SK-N-SH (cell line): ENCODE measurements around the gene TTC23L. TPM values are rescaled to one million over a fixed set of nuclear protein-coding genes. Genes with fewer than 3 reads are reported as not detected.

Source experiments
- CTCF ChIA-PET: fragments of 300-600, 350-600 bp; formaldehyde crosslinking; extraction: SDS; loops from one replicate; lab custom pipeline; 2021; lab: Yijun Ruan, JAX
- POLR2A ChIA-PET: fragments of 350-600 bp; sonication (Branson Sonifier 250); formaldehyde crosslinking; extraction: SDS; loops from one replicate; lab custom pipeline; 2020; ENCODE audit warnings: antibody characterized with exemption, inconsistent platforms; lab: Yijun Ruan, JAX
- DNase-seq: peaks from one replicate; pipeline ENCODE4 v3.0.0; 2012
- H2AFZ ChIP-seq: fragments of 200-600 bp; sonication (generic); 2 replicates; pipeline ENCODE4 v1.8.1; 2016; ENCODE audit warnings: antibody characterized with exemption, mild to moderate bottlenecking, low read depth
- H3F3A ChIP-seq: fragments of 200-600 bp; sonication (generic); replicated peaks from 2 replicates; pipeline ENCODE3; 2016; ENCODE audit warnings: antibody characterized with exemption, mild to moderate bottlenecking; ENCODE audit not compliant: insufficient read depth
- H3K27ac ChIP-seq, 2 experiments: fragments of 200-500 bp in 1 of 2; fragments of 200-600 bp in 1 of 2; sonication (Bioruptor generic) in 1 of 2; sonication (generic), shearing (Covaris generic) in 1 of 2; 2 replicates each; pipeline versions ENCODE4 v1.5.1 to v1.6.1; 2014 to 2016; ENCODE audit warnings: low read depth in 2 of 2, inconsistent platforms in 1 of 2, low read length in 1 of 2, mild to moderate bottlenecking in 1 of 2, mixed read lengths in 1 of 2
- H3K27me3 ChIP-seq: fragments of 200-600 bp; sonication (generic), shearing (Covaris generic); 2 replicates; pipeline ENCODE4 v1.6.1; 2016; ENCODE audit warnings: mixed run types; ENCODE audit not compliant: insufficient read depth
- H3K36me3 ChIP-seq, 2 experiments: fragments of 200-500 bp in 1 of 2; fragments of 200-600 bp in 1 of 2; sonication (Bioruptor generic) in 1 of 2; sonication (generic) in 1 of 2; replicated peaks in 1 of 2; 2 replicates each; pipeline versions ENCODE3 to v1.5.1; 2014 to 2016; ENCODE audit warnings: low read length in 1 of 2, mild to moderate bottlenecking in 1 of 2; ENCODE audit not compliant: insufficient read depth in 2 of 2, control insufficient read depth in 1 of 2
- H3K4me1 ChIP-seq, 2 experiments: fragments of 200-500 bp in 1 of 2; fragments of 200-600 bp in 1 of 2; sonication (Bioruptor generic) in 1 of 2; sonication (generic), shearing (Covaris generic) in 1 of 2; 2 replicates each; pipeline versions ENCODE4 v1.5.1 to v1.6.1; 2014 to 2016; ENCODE audit warnings: low read depth in 1 of 2, low read length in 1 of 2, mixed run types in 1 of 2; ENCODE audit not compliant: insufficient read depth in 2 of 2, control insufficient read depth in 1 of 2
- H3K4me2 ChIP-seq: fragments of 200-600 bp; sonication (generic), shearing (Covaris generic); 2 replicates; pipeline ENCODE4 v1.6.1; 2017; ENCODE audit warnings: mixed run types
- H3K4me3 ChIP-seq, 2 experiments: fragments of 200-500 bp in 1 of 2; fragments of 200-600 bp in 1 of 2; sonication (Bioruptor generic) in 1 of 2; sonication (generic), shearing (Covaris generic) in 1 of 2; 2 replicates each; pipeline versions ENCODE4 v1.5.1 to v1.8.1; 2014 to 2016; ENCODE audit warnings: low read depth in 2 of 2, inconsistent platforms in 1 of 2, low read length in 1 of 2, mild to moderate bottlenecking in 1 of 2, mixed read lengths in 1 of 2, moderate library complexity in 1 of 2
- H3K79me2 ChIP-seq: fragments of 200-600 bp; sonication (generic); 2 replicates; pipeline ENCODE4 v1.8.1; 2017; ENCODE audit warnings: mild to moderate bottlenecking; ENCODE audit not compliant: insufficient read depth
- H3K9ac ChIP-seq: fragments of 200-600 bp; sonication (generic); 2 replicates; pipeline ENCODE4 v1.6.1; 2017; ENCODE audit warnings: mixed run types
- H3K9me2 ChIP-seq: fragments of 200-600 bp; sonication (generic); 2 replicates; pipeline ENCODE4 v1.6.1; 2017; ENCODE audit warnings: mixed run types
- H3K9me3 ChIP-seq: fragments of 200-600 bp; sonication (generic); 2 replicates; pipeline ENCODE4 v1.6.1; 2017; ENCODE audit warnings: mixed run types, mild to moderate bottlenecking, moderate library complexity
- H4K20me1 ChIP-seq: fragments of 200-600 bp; sonication (generic); 2 replicates; pipeline ENCODE4 v1.6.1; 2017; ENCODE audit warnings: mild to moderate bottlenecking, mixed run types; ENCODE audit not compliant: insufficient read depth
- CHD2 ChIP-seq: fragments of 150-350 bp; IDR thresholded peaks from 2 replicates; pipeline ENCODE4 v1.6.1; 2018; ENCODE audit warnings: low read length; ENCODE audit not compliant: partially characterized antibody
- FOXJ3 ChIP-seq: sonication (generic); formaldehyde crosslinking; IDR thresholded peaks from 2 replicates; pipeline ENCODE4 v1.5.1; 2020; ENCODE audit warnings: mild to moderate bottlenecking, missing genetic modification reagents
- GABPA ChIP-seq: IDR thresholded peaks from 2 replicates; pipeline ENCODE4 v1.4.0; 2012; ENCODE audit warnings: low read depth, mild to moderate bottlenecking
- JUND ChIP-seq: IDR thresholded peaks from 2 replicates; pipeline ENCODE4 v1.4.0; 2012
- MEF2A ChIP-seq: IDR thresholded peaks from 2 replicates; pipeline ENCODE4 v1.4.0; 2012; ENCODE audit warnings: low read depth, borderline replicate concordance
- MXI1 ChIP-seq: IDR thresholded peaks from 2 replicates; pipeline ENCODE4 v1.6.1; 2012; ENCODE audit warnings: mild to moderate bottlenecking, low read depth, low read length, improper control_type of control experiment
- POLR2AphosphoS5 ChIP-seq: IDR thresholded peaks from 2 replicates; pipeline ENCODE4 v1.6.1; 2012; ENCODE audit warnings: low read depth, low read length
- RAD21 ChIP-seq: IDR thresholded peaks from 2 replicates; pipeline ENCODE4 v1.6.1; 2012; ENCODE audit warnings: mild to moderate bottlenecking, low read length
- RCOR1 ChIP-seq: fragments of 150-350 bp; IDR thresholded peaks from 2 replicates; pipeline ENCODE4 v1.6.1; 2017; ENCODE audit warnings: antibody characterized with exemption, low read length
- REST ChIP-seq: IDR thresholded peaks from 2 replicates; pipeline ENCODE4 v1.6.1; 2012; ENCODE audit warnings: mild to moderate bottlenecking, low read depth, low read length, moderate library complexity
- RFX5 ChIP-seq: IDR thresholded peaks from 2 replicates; pipeline ENCODE4 v1.6.1; 2012; ENCODE audit warnings: mild to moderate bottlenecking, improper control_type of control experiment, low read length
- RXRA ChIP-seq: IDR thresholded peaks from 2 replicates; pipeline ENCODE4 v1.4.0; 2012; ENCODE audit warnings: low read depth, mild to moderate bottlenecking, borderline replicate concordance
- SIN3A ChIP-seq: IDR thresholded peaks from 2 replicates; pipeline ENCODE4 v1.6.1; 2012; ENCODE audit warnings: low read depth, mild to moderate bottlenecking, low read length, moderate library complexity, borderline replicate concordance
- SMC3 ChIP-seq: IDR thresholded peaks from 2 replicates; pipeline ENCODE4 v1.6.1; 2012; ENCODE audit warnings: low read depth, low read length, improper control_type of control experiment
- TEAD4 ChIP-seq: IDR thresholded peaks from 2 replicates; pipeline ENCODE4 v1.4.0; 2012; ENCODE audit warnings: mild to moderate bottlenecking, borderline replicate concordance; ENCODE audit not compliant: insufficient read depth
- USF2 ChIP-seq: fragments of 150-350 bp; IDR thresholded peaks from 2 replicates; pipeline ENCODE4 v1.6.1; 2017; ENCODE audit warnings: antibody characterized with exemption, low read length, low read depth, borderline replicate concordance
- WGBS: methylation state at CpG from one replicate; pipeline ENCODE4 v1.1.6; 2017; ENCODE audit warnings: low lambda C conversion rate; 5-methylcytosine and 5-hydroxymethylcytosine counted together
- polyA plus RNA-seq, 3 experiments: library from polyadenylated mRNA; depleted of rRNA; stranded (reverse); fragments of >200 nt; gene quantifications; 2 replicates each; pipeline ENCODE4 v1.2.3, GENCODE V29; 2012
- TF ChIP-seq, protein P1 (sequence below): fragments of 200-600 bp; sonication (generic); IDR thresholded peaks from 2 replicates; pipeline ENCODE4 v1.6.1; 2017; ENCODE audit warnings: antibody characterized with exemption, mild to moderate bottlenecking, moderate library complexity
- TF ChIP-seq, protein P2 (sequence below): IDR thresholded peaks from 2 replicates; pipeline ENCODE4 v1.4.0; 2012; ENCODE audit warnings: low read depth, borderline replicate concordance

TTC23L gene
- polyA plus RNA-seq, 1 of the 3 experiments (the other 2 are of a cell fraction): 0.49 TPM

DNA sequence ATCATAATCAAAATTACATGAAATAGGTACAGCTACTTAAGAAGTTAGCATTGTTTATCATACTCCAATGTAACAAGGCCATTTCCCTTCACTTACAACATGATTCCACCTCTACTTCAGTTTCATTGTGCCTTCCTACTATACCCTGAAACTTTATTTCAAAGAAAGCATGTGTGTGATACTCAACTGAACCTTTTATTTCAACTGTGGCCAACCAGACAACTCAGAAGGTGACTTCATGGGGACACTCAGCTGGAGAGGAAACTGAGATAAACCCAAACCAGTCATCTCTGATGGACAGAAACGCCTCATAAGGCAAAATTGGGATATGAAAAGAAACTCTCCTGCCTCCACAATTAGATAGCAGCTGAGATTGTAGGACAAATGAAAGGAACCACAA is 5.9 kb upstream of the TTC23L start:
- peaks cover 30% of the 10 kb centered on the region for H3F3A ChIP-seq
- DNase-seq: no peak
- 94% methylated on average over 1 of the region's 1 CpG for WGBS
- H4K20me1 ChIP-seq: no peaks in the 10 kb centered on the region
- H3K79me2 ChIP-seq: no peaks in the 10 kb centered on the region
- H3K27me3 ChIP-seq: no peaks in the 10 kb centered on the region
- TF ChIP-seq JUND (no peak), SIN3A (no peak), MEF2A (no peak), RCOR1 (no peak), FOXJ3 (CRISPR knock-in tag) (no peak), CHD2 (no peak), GABPA (no peak), USF2 (no peak), SMC3 (no peak), REST (no peak), TEAD4 (no peak), POLR2AphosphoS5 (no peak), RXRA (no peak), RAD21 (no peak), MXI1 (no peak), RFX5 (no peak)
- TF ChIP-seq, protein P1, sequence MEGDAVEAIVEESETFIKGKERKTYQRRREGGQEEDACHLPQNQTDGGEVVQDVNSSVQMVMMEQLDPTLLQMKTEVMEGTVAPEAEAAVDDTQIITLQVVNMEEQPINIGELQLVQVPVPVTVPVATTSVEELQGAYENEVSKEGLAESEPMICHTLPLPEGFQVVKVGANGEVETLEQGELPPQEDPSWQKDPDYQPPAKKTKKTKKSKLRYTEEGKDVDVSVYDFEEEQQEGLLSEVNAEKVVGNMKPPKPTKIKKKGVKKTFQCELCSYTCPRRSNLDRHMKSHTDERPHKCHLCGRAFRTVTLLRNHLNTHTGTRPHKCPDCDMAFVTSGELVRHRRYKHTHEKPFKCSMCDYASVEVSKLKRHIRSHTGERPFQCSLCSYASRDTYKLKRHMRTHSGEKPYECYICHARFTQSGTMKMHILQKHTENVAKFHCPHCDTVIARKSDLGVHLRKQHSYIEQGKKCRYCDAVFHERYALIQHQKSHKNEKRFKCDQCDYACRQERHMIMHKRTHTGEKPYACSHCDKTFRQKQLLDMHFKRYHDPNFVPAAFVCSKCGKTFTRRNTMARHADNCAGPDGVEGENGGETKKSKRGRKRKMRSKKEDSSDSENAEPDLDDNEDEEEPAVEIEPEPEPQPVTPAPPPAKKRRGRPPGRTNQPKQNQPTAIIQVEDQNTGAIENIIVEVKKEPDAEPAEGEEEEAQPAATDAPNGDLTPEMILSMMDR: no peak
- TF ChIP-seq, protein P2, sequence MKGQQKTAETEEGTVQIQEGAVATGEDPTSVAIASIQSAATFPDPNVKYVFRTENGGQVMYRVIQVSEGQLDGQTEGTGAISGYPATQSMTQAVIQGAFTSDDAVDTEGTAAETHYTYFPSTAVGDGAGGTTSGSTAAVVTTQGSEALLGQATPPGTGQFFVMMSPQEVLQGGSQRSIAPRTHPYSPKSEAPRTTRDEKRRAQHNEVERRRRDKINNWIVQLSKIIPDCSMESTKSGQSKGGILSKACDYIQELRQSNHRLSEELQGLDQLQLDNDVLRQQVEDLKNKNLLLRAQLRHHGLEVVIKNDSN: no peak
- peaks cover 47 to 50% of the 10 kb centered on the region in 2 experiments for H3K36me3 ChIP-seq
- ChIA-PET CTCF (no interaction called here), POLR2A (no interaction called here)
- no peaks in the 10 kb centered on the region for H3K9me3 ChIP-seq
- no peak overlapping the region for H3K4me2 ChIP-seq
- no peaks in the 10 kb centered on the region for H3K9me2 ChIP-seq
- no peak overlapping the region for H2AFZ ChIP-seq
- no peak overlapping the region for H3K4me3 ChIP-seq
- no peak overlapping the region for H3K27ac ChIP-seq
- no peak overlapping the region for H3K9ac ChIP-seq
- H3K4me1 ChIP-seq: no peaks in the 10 kb centered on the region
